Brain microvascular endothelial cell (primary cell): ENCODE measurements around the gene CNFN.
A peak's percentile ranks its signal among the peaks of the same experiment; 100 is the strongest.

Source experiments
- DNase-seq: peaks from one replicate; pipeline ENCODE4 v3.0.0-alpha.2; 2020
- H3K27ac ChIP-seq: fragments of 250-450 bp; sonication (Bioruptor Pico); 2 replicates; pipeline ENCODE4 v1.5.1; 2020; ENCODE audit warnings: mild to moderate bottlenecking, moderate library complexity
- H3K27me3 ChIP-seq: fragments of 250-450 bp; sonication (Bioruptor Pico); replicated peaks from 2 replicates; pipeline ENCODE4 v1.5.1; 2020; ENCODE audit warnings: mild to moderate bottlenecking
- H3K36me3 ChIP-seq: fragments of 250-450 bp; sonication (Bioruptor Pico); replicated peaks from 2 replicates; pipeline ENCODE4 v1.5.1; 2020; ENCODE audit warnings: mild to moderate bottlenecking
- H3K4me3 ChIP-seq: 2 replicates; pipeline ENCODE4 v1.5.1; 2011; ENCODE audit warnings: low read depth, mild to moderate bottlenecking, control low read depth, low read length, moderate library complexity
- in situ Hi-C: cut with HindIII; loops from 2 replicates; pipeline ENCODE4 v1.10.0; 2017; ENCODE audit warnings: low sequenced_read_pairs, low pct_ligation_motif_present
- TF ChIP-seq, protein P1 (sequence below): IDR thresholded peaks from 2 replicates; pipeline ENCODE4 v1.5.1; 2011; ENCODE audit warnings: low read depth, mild to moderate bottlenecking, moderate library complexity, low read length, control low read depth, inconsistent platforms; ENCODE audit errors: missing control alignments

The CNFN gene, protein sequence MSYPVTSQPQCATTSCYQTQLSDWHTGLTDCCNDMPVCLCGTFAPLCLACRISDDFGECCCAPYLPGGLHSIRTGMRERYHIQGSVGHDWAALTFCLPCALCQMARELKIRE

DNA sequence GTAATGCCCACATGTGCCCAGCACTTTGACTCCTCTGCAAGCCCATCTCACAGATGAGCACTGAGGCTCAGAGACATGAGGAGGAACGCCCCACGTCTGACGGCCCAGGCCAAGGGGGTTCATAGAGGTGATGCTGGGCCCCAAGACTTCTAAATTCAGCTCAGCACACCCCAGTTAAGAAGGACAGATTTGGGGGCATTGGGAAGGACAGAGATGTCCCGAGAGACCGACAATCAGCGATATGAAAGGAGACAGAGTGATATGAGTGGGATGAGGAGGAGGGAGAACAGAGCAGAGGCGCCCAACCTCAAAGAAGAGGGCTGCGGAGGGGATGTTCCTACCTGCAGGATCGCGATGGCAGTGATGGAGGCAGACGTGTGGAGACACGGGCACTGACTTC lies at the start of gene CNFN:
Gene CNFN (minus strand): TSS at position 399 of the 400 bp plus-strand sequence. CDS start 1,260 bp downstream, outside the sequence.
- Histone ChIP-seq H3K4me3 (no peak within 1 kb of the TSS), H3K27me3 (peaks cover 15% of the 10 kb centered on the region), H3K36me3 (no peaks in the 10 kb centered on the region), H3K27ac (no peak within 1 kb of the TSS)
- in situ Hi-C loops, result no loop called here
- TF ChIP-seq, protein P1, sequence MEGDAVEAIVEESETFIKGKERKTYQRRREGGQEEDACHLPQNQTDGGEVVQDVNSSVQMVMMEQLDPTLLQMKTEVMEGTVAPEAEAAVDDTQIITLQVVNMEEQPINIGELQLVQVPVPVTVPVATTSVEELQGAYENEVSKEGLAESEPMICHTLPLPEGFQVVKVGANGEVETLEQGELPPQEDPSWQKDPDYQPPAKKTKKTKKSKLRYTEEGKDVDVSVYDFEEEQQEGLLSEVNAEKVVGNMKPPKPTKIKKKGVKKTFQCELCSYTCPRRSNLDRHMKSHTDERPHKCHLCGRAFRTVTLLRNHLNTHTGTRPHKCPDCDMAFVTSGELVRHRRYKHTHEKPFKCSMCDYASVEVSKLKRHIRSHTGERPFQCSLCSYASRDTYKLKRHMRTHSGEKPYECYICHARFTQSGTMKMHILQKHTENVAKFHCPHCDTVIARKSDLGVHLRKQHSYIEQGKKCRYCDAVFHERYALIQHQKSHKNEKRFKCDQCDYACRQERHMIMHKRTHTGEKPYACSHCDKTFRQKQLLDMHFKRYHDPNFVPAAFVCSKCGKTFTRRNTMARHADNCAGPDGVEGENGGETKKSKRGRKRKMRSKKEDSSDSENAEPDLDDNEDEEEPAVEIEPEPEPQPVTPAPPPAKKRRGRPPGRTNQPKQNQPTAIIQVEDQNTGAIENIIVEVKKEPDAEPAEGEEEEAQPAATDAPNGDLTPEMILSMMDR, result no peak
- DNase-seq, result no peak

DNA sequence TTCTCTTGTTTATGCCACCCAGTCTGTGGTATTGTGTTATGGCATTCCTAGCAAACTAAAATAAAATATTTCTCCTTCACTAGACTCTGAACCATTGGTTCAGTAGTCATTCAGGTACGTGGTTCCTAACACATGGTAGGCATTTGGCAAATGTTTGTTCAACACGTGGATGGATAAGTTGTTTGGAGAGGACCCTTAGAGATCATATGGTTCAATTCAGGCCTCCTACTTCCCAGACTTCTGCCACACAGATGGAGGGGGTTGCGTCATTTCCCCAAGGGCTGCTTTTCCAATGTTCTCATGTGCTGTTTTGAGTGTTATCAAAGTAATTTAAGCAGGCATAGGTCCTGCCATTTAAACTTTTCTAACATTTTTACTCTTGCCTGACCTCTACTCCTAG lies 45.9 kb upstream of the CNFN start:
- no peaks in the 10 kb centered on the region for H3K36me3 ChIP-seq
- H3K27ac ChIP-seq, result no peak overlapping the region
- in situ Hi-C loops, result no loop called here
- DNase-seq, result no peak
- TF ChIP-seq, protein P1, result no peak
- no peaks in the 10 kb centered on the region for H3K27me3 ChIP-seq
- no peak overlapping the region for H3K4me3 ChIP-seq

DNA sequence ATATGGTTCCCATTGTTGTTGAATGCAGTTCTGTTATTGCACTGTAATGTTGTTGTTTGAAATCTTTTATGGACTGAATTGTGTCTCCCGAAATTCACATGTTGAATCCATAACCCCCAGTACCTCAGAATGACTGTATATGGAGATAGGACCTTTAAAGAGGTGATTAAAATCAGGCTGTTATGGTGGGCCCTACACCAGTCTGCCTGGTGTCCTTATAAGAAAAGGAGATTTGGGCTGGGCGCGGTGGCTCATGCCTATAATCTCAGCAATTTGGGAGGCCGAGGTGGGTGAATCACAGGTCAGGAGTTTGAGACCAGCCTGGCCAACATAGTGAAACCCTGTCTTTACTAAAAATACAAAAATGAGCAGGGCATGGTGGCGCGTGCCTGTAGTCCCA lies 45.2 kb upstream of the CNFN start:
- Histone ChIP-seq H3K36me3 (no peaks in the 10 kb centered on the region), H3K27me3 (no peaks in the 10 kb centered on the region), H3K4me3 (no peak overlapping the region), H3K27ac (no peak overlapping the region)
- TF ChIP-seq, protein P1, result no peak
- in situ Hi-C loops, result no loop called here
- no peak for DNase-seq

DNA sequence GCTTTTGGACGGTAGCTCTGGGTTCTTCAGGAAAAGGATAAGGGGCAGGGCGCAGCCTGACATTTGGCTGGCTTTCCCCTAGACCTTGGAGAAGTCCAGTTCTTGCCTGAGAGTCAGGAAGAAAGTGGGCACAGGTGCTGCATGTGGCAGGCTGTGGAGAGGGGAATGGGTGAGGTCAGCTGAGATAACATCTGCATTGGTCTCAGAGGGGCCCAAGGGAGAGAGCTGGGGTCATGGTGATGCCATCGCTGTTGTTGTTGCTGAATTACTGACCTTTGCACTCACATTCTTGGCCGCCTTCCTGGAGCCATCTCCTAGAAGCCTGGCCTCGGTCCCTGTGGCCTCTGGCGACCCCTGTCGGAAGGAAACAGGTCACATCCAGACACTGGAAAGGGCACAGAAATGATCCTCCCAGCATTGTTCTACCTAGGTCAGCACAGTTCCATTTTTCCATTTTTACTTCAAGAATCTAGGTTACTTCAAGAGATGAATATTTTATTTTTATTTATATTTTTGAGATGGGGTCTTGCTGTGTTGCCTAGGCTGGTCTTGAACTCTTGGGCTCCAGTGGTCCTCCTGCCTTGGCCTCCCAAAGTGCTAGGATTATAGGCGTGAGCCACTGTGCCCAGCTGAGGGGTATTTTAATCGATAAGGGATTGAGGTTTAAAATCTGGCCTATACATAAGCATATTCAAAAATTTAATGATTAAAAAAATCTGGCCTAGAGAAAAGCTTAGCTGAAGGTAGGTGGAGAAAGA lies 43.6 kb upstream of the CNFN start:
- H3K4me3 ChIP-seq, result no peak overlapping the region
- in situ Hi-C loops, result no loop called here
- no peak overlapping the region for H3K27ac ChIP-seq
- H3K36me3 ChIP-seq, result no peaks in the 10 kb centered on the region
- TF ChIP-seq, protein P1, result peak; percentile 81
- H3K27me3 ChIP-seq, result no peaks in the 10 kb centered on the region
- DNase-seq, result peak; percentile 40

DNA sequence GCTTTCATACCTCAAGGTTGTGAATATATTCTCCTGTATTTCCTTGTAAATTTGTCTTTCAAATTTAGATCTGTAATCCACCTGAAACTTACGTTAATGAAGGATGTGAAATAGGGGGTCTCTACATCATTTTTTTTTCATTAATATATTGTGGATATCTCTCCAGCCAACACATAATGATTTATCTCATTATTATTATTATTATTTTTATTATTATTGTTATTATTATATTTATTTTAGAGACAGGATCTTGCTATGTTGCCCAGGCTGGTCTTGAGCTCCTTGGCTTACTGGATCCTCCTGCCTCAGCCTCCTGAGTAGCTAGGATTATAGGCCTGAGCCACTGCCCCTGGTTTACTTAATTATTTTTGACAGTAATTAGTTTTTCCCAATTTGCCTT lies 41.4 kb upstream of the CNFN start:
- H3K27ac ChIP-seq, result no peak overlapping the region
- no peaks in the 10 kb centered on the region for H3K27me3 ChIP-seq
- TF ChIP-seq, protein P1, result no peak
- H3K4me3 ChIP-seq, result no peak overlapping the region
- H3K36me3 ChIP-seq, result no peaks in the 10 kb centered on the region
- in situ Hi-C loops, result no loop called here
- no peak for DNase-seq
